ENCODE measurements around the gene DAG1. TPM values are rescaled to one million over a fixed set of nuclear protein-coding genes. Genes with fewer than 3 reads are reported as not detected.

The DAG1 gene
- total and polyA plus RNA-seq, 10 of the 15 experiments (the other 5 are each of a cell fraction or from before 2014, with no cell fraction given): 0.33 to 16.3 (median 9.2) TPM

- 39% methylated on average over 4 of the region's 4 CpGs for WGBS (ENCODE audit: insufficient coverage, insufficient replicate concordance, low lambda C conversion rate, missing lambda C conversion rate)
- in situ Hi-C loops (cut with MboI): no loop called here
- ChIA-PET POLR2A (interaction anchor here (0.5 to 1.7 kb wide), 6 partner anchors 10 to 104 kb away, joined by 3 to 7 read pairs (median 3); partner anchors contain the start of gene DAG1), RAD21 (ENCODE audit: unreplicated experiment) (no interaction called here), SMC1A (ENCODE audit: uncharacterized antibody, unreplicated experiment) (interaction anchor here (0.8 to 1.8 kb wide), 4 partner anchors 12 to 291 kb away, joined by 3 to 7 read pairs (median 4); no protein-coding TSS in a partner anchor), CTCF (interaction anchor here (0.8 to 1.4 kb wide), 4 partner anchors 10 to 120 kb away, joined by 3 read pairs; no protein-coding TSS in a partner anchor)
- DNase-seq (ENCODE audit: low read depth, low spot score) (no peak), ATAC-seq (no peak), FAIRE-seq (no peak)
- H3K9ac ChIP-seq (ENCODE audit: control insufficient read depth, insufficient read depth, low read length): no peak overlapping the region
- no peaks in the 10 kb centered on the region for H3K27me3 ChIP-seq (replicated peaks in 1 of 2; ENCODE audit: control insufficient read depth in 2 of 2, insufficient read depth in 2 of 2, low read length in 1 of 2)
- H3K27ac ChIP-seq (ENCODE audit: control insufficient read depth, insufficient read depth): no peak overlapping the region
- no peaks in the 10 kb centered on the region for H4K20me1 ChIP-seq (ENCODE audit: control insufficient read depth, insufficient read depth)
- H2AFZ ChIP-seq (ENCODE audit: control insufficient read depth, low read depth, low read length): no peak overlapping the region
- TF ChIP-seq ZNF274 (IDR thresholded peaks at IDR 0.05; ENCODE audit: insufficient read depth, insufficient read length) (no peak), CHD4 (IDR thresholded peaks at IDR 0.05) (no peak), CBFB (IDR thresholded peaks at IDR 0.05; ENCODE audit: low read depth) (no peak), SPI1 (IDR thresholded peaks at IDR 0.05; ENCODE audit: borderline replicate concordance, insufficient read depth, low read depth, low read length) (no peak), RFX5 (IDR thresholded peaks at IDR 0.05; ENCODE audit: low read depth, low read length) (no peak), ZSCAN29 (IDR thresholded peaks at IDR 0.05) (no peak), SIX5 (IDR thresholded peaks at IDR 0.05; ENCODE audit: low read depth, low read length, severe bottlenecking) (no peak), IKZF2 (IDR thresholded peaks at IDR 0.05) (no peak), NR2C2 (IDR thresholded peaks at IDR 0.05; ENCODE audit: borderline replicate concordance, control insufficient read depth, insufficient read length, low read depth) (no peak), ASH2L (IDR thresholded peaks at IDR 0.05; ENCODE audit: borderline replicate concordance, low read depth) (no peak), POU2F2 (IDR thresholded peaks at IDR 0.05; ENCODE audit: borderline replicate concordance, low read depth, low read length) (no peak), ZNF207 (IDR thresholded peaks at IDR 0.05; ENCODE audit: borderline replicate concordance) (no peak), EP300 (IDR thresholded peaks at IDR 0.05; ENCODE audit: borderline replicate concordance in 1 of 2, control insufficient read depth in 1 of 2, low read depth in 2 of 2, low read length in 2 of 2) (no peak)
- H3K4me2 ChIP-seq (ENCODE audit: control insufficient read depth, insufficient read depth): no peak overlapping the region
- intact Hi-C loops (cut with micrococcal nuclease; ENCODE audit: unreplicated experiment): no loop called here
- H3K36me3 ChIP-seq (ENCODE audit: control insufficient read depth in 2 of 2, insufficient read depth in 2 of 2, low read length in 1 of 2): no peaks in the 10 kb centered on the region
- no peak overlapping the region for H3K4me3 ChIP-seq
- no peaks in the 10 kb centered on the region for H3K9me3 ChIP-seq (replicated peaks; ENCODE audit: control insufficient read depth, insufficient read depth, low read length)
- no peaks in the 10 kb centered on the region for H3K79me2 ChIP-seq (ENCODE audit: control insufficient read depth, insufficient read depth, low read length)
- no TSS peak for BruUV-seq (replicated peaks)
- H3K4me1 ChIP-seq (ENCODE audit: control insufficient read depth, insufficient read depth, low read length): peaks cover 5% of the 10 kb centered on the region; the same call in 1 of the 2 replicates
Measured at GRCh38 chr3:49460956-49461355, 9.1 kb upstream of the DAG1 start.

All from GM12878 (cell line).